Stimulated activated CD8-positive, alpha-beta memory T cell treated with anti-CD3 and anti-CD28 coated beads, Interleukin-7, amount 100 ng/mL, for 48 hours (primary cell): ENCODE results near the gene ARHGAP6.

Source experiments
- DNase-seq, 2 donors: peaks; one replicate each; pipeline ENCODE4 v3.0.0-alpha.2; 2020; ENCODE audit warnings: low read depth in 1 of 2; ENCODE audit errors: extremely low read depth in 1 of 2

Gene ARHGAP6

DNA sequence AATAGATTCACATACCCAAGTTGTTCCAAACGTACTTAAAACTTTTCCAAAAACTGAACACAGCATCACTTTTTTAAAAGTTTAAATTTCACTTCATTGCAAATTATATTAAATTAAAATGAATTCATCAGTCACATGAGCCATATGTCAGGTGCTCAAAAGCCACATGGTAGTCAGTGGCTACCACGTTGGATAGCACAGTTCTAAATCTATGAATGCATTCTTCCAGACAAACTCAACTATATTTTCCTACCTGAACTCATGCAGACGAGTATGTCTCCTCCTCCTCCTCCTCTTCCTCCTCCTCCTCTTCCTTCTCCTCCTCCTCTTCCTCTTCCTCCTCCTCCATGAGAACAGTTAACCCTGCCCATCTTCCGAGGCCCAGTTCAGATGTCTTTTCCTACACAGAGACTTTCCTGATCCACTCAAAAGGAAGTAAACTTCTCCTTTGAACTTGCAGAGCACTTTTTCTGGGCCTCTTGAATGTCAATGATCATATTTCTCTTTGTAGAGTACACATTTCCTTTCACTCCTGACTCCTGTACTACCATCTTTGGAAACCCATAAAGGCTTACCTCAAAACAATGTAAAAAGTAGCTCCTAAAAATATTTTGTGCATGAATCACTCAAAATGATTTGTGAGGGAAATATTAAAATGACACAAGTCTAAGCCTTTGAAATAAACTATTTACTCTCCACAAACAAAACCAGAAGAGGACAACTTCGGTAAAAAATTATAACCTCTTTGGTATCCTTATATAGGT, 199.9 kb downstream of the ARHGAP6 start:
- no peak for DNase-seq

DNA sequence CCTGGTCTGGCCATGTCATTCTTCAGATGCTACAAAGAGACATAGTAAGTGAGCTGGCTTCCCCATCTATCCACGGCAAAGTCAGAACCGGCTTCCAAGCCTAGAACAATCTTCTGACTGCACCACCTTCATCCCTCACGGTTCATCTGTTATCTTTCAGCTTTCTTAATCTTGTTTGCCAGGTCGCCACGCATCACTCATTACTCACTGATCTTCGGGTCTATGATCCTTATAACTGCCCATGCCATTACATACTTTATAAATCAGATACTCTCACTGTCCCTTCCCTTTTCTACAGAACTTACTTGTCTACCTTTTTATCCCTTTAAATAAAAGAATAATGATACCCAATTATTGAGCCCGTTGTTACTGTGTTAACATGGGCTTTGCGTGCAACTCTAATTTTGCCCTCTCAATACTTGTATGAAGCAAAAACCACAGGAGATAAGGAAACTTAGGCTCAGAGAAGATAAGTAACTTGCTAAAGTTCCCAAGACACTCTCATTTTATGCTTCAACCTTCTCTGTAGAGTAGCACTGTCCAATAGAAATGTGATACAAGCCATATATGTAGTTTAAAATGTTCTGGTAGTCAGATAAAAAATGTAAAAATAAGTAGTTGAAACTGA, 200.8 kb downstream of the ARHGAP6 start:
- no peak for DNase-seq

DNA sequence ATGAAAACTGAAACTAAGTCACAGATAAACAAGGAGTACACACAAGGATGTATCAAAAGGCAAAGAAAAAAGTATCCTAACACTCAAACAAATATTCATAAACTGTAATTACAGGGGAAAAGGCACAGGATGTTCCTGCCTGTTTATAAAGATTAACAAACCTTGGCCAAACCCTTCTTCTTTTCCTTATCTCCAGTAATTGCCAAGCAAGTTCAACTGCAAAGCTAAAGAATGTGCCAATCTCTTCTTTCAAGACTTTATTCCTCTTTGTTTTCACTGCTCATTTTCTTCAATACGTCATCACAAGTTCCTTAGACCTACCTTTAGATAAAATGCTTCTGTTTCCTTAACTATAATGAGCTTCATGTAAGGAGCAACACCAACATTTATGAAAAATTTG, 201.3 kb downstream of the ARHGAP6 start:
- DNase-seq = no peak

DNA sequence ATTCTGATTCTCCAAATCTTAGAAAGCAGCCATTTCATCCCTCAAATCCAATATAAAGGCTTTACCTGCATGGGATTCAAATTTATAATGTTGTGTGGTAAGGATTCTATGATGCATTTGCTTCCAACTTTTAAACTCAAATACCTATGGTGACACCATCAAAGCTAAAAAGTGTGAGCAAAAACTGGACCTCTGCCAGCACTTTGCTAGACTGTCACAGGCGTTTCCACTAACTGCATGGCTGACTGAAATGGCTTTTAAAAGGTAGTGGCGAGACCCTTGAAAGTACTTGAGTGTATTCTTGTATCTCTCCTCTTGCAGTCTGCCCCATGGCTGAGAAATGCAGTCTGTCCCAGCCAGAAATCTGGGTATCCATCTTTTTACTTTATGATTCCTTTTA, 203.1 kb downstream of the ARHGAP6 start:
- DNase-seq = no peak

DNA sequence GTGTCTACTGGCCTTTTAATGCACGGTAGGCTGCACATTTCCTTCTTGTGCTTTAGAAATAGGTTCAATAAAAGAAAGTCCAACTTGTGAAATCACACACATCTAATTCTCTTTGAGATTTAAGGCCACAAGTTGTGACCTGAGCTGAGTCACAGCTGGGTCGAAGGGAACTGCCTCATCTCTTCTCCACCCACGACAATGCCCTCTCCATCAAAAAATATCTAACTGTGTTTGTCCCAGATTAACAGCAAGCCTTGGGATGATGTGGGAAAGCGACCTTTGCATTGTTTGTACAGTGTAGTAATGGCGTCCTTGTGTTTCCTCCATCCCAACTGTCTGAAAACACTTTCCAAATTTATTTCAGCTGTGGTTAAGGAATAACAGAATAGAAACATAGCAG, 203.6 kb downstream of the ARHGAP6 start:
- no peak for DNase-seq

DNA sequence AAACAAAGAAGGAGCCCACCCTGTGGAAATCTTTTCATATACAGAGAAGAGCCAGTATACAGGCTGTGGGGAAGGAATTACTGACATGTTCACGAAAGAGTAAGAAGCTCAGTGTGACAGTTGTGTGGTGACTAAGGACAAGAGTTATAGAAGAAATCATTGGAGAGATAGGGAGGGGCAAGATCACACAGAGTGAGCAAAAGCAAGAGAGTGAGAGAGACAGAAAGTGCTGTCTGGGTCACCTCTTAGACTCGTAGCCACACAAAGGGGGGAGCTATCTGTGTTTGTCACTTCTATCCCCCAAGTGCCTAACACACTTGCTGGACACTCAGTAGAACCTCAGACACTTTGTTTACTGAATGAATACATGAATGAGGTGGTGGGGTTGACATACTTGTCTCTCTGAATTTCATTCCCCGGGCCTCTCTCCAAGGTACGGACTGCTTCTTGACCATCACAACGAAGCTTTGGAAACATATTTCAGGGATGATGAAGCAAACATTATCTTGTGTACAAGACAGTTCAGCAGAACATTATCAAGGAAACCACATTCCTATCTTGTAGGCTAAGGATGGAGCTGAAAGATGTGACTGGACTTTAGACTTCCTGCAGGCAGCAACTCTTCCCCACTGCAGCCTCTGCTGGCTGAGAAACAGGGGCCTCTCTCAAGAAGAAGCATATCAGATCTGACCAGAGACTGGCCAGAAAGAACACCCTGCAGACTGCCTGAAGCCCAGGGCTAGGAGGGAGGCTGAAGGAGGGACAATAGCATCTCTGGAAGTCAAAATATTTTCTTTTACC, 204.3 kb downstream of the ARHGAP6 start:
- no peak for DNase-seq

DNA sequence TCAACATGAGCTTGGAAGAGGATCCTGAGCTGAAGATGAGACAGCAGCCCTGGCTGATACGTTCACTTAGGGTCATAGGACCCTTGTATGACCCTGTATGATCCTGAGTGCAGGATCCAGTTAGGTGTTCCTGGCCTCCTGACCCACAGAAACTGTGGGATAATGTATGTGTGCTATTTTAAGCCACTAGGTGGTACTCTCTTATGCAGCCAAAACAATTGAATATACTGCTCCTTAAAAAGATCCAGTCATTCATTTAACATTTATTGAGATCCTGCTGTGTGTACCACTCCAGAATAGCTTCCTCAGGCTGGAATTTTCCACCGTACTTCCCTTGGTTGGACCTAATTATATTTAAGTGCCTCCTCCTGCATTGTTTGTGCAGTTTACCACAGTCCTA, 205.4 kb downstream of the ARHGAP6 start:
- DNase-seq = no peak

DNA sequence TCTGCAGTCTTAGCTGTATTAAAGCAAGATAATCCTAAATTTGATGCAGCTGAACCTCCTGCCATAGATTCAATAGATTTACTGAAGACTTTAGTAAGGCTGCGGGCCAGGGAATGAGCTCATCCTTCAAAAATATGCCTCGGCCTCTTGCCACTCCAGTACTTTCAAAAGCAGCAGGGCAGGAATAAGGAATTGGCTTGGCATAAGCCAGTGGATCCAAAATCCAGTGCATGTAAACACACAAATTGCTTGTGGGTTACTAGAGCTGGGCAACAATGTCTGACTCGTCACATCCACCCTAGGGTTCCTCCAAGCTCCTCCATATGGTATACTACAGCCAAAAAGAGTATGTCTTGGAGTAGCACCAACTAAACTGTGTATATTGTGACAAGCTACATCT, 207.6 kb downstream of the ARHGAP6 start:
- no peak for DNase-seq

DNA sequence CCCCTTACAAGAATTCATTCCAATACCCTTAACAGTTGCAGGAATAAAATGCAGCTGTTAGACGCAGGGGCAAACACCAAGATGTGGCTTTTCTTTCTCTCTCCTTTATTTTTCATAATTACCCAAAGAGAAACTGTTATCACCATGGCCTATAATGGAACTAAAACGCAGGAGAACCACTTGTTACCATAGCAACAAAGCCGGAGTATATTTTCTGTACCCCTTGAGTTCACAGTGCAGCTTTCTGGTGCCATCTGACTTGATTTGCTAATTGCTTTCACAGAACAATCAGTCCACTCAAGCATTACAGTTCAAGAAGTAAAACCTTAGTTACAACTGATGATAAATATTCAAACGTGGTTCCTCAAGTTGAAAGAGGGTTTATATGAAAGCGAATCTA, 214.6 kb downstream of the ARHGAP6 start:
- DNase-seq = no peak

DNA sequence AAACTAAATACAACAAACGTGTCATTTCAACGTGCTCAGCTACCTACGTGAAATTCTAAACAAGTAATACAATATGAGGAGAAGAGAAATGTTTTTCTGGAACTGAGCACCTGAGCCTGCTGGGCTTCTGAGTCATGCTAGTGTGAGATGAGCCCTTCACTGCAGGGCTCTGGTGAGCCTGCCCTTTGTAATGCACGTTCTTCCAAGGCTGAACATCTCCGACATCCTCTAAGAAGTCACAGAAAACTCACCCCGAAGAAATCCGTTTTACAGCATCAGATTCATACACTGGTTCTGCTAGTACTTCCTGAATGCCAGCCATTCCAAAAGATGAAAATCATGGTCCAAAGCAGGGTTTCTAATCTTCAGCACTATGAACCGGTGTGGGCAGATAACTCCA, 215.4 kb downstream of the ARHGAP6 start:
- no peak for DNase-seq

DNA sequence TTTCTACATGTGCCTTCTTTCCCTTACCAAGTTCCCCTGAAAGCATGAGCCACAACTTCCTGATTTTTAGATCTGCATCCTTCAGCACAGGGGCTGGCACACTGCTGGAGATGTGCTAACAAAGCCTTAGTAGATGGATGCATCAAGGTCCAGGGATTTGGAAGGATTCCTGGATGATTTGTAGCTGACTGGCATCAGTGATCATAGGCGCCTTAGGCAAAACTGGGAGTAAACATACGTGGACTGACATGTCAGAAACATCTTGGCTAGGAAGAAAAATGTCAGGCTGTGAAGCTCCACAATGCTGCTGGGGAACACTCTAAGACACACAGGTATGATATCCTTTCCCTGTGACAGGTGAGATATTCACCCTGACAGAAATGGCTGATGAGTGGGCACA, 216.1 kb downstream of the ARHGAP6 start:
- no peak for DNase-seq

DNA sequence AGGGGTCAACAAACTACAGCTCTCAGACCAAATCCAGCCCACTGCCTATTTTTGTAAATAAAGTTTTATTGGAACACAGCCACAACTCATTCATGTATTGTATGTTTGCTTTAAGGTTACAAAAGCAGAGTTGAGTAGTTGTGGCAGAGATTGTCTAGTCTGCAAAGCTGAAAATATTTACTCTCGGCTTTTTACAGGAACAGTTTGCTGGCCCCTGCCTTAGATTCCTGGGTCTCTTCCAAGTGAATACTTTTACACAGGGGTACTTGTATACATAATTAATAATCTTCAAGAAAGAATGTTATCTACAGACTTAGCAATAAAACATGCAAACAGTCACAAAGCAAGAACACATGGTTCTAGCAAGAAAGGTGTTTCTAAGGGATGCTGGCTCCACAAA, 218.3 kb downstream of the ARHGAP6 start:
- DNase-seq = no peak

DNA sequence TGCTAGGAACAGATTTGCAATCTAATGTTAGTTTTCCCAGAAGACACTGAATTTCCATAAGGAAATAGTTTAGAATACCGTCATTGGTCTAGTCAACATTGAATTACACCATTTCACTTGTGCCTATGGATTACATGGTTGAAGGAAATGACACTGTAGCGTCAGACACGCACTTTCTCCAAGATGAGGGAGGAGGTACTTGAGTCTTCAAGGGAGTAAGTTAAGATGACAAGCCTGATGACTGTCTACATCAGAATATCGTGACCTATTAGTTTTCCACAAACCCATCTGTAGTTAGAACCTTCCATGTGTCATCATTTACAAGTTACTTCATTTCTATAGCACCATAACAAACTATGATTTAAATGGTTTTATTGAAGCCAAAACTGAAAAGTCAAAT, 218.8 kb downstream of the ARHGAP6 start:
- no peak for DNase-seq

DNA sequence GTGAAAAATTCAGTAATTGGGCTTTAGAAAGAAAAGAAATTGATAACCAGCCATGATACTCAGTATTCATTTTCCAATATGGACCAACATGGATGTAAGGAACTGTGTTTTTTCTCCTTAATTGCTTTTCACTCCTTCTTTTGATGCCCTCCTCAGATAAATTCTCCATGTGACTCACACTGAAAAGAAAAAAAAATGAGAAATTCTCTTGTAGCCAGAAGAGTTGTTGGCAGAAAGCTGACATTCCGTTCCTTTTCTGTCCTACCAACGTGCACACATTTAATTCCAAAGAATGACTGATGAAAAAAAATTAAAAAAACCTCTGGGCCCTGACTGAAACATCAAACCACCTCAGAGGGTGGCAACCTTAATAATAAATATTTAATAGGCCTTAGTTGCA, 219.4 kb downstream of the ARHGAP6 start:
- no peak for DNase-seq

DNA sequence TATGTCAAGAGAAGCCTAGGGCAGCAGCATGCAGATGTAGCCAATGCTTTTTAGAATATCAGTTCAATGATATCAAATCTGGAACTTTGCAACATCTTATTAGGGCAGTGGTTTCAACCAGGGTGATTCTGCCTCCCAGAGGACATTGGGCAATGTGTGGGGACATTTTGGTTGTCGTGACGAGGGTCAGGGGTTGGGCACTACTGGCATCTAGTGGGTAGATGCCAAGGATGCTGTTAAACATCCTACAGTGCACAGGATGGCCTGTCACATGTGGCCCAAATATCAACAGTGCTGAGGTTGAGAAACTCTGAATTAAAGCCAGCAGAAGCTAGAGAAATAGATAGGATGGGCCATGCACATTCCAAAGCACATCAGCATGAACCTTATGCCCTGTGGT, 220.2 kb downstream of the ARHGAP6 start:
- DNase-seq = no peak

DNA sequence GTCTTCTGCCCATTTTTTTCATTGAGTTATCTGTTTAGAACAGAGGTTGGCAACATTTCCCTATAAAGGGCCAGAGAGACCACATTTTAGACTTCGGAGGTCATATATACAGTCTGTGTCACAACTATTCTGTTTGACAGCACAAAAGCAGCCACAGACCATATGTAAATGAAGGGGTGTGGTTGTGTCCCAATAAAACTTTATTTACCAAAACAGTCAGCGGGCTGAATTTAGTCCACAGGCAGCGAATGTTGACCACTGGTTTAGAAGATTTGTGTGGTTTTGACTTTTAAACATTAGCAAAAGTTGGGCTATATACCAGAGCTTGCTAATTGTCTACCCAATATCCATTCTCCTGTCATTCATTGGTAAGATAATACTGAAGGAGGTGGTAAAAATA, 221.7 kb downstream of the ARHGAP6 start:
- no peak for DNase-seq

DNA sequence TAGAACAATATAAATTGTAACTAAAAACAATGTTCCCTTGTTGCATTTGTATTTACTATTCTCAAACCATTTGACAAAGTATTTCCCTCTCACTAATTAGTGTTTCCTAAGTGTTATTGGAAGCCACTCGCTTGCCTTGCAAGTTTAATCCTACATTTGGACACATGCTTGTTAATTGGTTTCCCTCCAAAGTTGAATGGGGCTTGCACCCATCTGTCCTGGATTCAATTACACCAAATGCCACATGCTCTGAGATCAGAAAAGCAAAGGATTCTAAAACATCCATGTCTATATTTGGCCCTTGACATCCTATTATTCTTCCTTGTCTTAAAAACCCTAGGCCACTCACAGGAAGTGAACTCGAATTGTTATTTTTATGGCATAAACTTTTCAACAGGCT, 225.9 kb downstream of the ARHGAP6 start:
- no peak for DNase-seq

DNA sequence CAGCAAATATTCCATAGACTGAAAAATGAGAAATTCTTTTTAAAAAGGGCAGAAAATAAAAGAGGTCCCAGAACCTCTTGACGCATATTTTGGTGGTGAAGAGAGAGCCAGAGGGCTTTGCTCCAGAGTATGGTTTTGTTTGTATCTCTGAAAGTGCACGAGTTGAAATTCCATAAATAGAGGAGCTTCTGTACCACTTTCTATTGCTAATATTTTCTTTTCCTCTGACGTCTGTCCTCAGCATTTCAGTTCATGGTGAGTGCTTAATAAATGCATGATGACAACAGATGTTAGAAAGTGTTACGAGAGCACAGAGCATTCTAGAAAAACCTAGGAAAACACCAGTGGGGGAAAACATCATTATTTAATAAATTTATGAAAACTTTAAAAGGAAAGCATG, 227.0 kb downstream of the ARHGAP6 start:
- no peak for DNase-seq

DNA sequence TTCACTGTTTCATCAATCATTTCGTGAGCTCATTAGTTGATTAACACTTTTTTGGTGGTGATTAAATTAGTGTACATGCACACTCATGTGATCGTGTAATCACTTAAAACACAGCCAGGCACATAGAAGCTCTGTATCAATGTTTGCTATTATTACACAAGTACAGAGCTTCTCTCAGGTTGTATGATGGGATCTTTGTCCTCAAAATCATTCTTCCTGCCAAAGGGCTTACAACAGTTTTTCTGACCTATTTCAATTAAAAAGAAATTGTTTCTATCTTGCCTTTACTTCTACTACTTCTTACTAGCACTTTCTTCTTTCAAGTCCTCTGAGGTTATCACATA, 227.4 kb downstream of the ARHGAP6 start:
- DNase-seq = no peak

DNA sequence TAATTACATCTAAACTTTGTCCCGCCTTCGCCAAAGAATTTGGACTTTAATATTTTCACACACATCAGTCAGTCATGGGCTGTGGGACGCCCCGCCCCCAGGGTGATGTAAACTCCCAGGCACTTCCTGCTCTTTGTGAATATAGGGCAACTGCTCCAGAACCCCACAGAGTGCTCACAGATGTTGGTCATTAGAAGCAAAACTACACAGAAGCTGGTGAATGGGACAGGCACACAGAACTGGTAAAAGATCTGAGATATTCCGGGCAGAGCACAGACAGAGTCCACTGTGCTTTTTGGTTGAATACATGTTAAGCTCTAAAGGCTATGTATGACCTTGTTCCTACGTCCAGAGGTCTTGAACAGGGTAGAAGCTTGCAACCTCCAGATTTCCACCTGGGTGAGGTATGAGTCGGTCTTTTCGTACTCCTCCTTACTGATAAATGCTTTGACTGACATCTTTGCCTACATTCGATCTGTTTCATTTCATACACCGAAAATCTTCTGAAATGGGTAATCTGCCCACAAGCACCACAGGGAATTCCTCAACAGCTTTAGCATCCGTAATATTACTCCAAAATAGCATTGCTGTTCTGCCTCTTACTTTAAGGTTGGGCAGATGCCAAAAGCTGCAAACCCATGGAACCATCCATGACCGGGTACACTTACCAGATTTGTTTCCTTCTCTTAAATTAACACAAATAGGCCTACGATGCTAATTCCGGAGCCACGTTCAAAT, 227.9 kb downstream of the ARHGAP6 start:
- DNase-seq = no peak

DNA sequence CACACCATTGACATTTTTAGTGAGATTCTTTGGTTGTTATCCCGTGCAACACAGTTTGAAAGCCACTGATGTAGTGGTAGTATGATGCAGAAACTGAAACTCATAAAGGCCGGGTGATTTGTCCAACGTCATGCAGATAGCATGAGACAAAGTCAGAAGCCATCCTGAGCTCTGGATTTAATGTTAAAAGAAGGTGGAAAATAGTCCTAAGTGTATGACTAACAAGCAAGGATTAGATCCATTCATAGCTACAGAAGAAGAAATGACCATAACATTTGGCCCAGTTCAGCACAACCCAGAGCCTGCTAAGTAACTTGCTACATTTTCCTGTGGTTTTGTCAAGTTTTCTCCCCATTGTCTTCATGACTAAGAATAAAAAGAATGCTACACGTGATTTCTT, 230.2 kb downstream of the ARHGAP6 start:
- DNase-seq = no peak
